GM12801 (cell line): ENCODE data around the gene SERPINB10.

Experiments
- CTCF ChIP-seq: IDR thresholded peaks from one replicate; pipeline ENCODE4 v1.5.1; 2011; ENCODE audit warnings: control low read depth; ENCODE audit not compliant: insufficient read length; ENCODE audit errors: extremely low read depth

Gene SERPINB10

DNA sequence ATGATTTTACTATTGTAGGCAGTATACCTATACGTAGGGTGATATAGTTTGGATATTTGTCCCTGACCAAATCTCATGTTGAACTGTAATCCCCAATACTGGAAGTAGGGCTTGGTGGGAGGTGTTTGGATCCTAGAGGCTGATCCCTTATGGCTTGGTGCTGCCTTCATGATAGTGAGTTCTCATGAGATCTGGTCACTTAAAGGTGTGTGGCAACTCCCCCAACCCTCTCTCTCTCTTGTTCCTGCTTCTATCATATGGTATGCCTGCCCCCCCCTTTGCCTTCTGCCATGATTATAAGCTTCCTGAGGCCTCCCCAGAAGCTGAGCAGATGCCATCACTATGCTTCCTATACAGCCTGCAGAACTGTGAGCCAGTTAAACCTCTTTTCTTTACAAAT lies 1.7 kb upstream of the SERPINB10 start:
- TF ChIP-seq CTCF: no peak

GRCh38 chr18:63908858-63909257 lies 1.1 kb downstream of the SERPINB10 start:
- no peak for TF ChIP-seq CTCF

DNA sequence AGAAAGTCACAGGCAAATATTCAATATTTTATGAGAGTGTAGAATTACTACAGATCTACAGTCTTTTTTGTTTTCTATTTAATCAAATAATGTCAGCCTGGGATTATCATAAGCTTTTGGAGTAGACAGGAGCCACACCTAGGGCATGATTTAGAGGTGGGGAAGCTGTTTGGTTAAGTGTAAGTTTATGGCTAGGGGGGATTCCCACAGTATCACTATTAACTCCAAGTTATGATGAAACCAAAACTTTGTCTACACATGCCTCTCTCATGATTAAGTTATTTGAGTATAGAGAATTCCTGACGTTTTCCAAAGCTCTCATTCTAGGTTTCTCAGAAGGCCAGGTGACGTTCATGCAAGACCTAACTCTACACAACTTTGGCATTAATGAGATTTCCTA lies 2.1 kb downstream of the SERPINB10 start:
- no peak for TF ChIP-seq CTCF

GRCh38 chr18:63917817-63918216 lies 10.1 kb downstream of the SERPINB10 start:
- TF ChIP-seq CTCF: no peak

DNA sequence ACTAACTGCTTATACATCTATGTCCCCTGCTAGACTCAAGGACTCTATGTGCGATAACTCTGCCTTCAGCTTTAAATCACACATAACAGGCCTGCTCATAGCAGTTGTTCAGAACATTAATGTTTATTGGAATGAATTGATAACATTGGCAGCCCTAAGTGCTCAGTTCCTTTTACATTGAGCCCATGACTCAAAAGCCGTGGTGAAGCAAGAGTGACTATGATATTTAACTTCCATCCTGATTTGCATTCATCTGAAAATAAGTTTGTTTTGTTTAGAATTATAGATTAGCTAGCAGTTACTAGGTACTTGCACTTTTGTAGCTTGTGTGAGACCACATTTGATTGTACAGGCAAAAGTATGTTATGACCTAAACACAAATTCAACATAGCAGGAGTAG lies 14.3 kb downstream of the SERPINB10 start:
- TF ChIP-seq CTCF: no peak

DNA sequence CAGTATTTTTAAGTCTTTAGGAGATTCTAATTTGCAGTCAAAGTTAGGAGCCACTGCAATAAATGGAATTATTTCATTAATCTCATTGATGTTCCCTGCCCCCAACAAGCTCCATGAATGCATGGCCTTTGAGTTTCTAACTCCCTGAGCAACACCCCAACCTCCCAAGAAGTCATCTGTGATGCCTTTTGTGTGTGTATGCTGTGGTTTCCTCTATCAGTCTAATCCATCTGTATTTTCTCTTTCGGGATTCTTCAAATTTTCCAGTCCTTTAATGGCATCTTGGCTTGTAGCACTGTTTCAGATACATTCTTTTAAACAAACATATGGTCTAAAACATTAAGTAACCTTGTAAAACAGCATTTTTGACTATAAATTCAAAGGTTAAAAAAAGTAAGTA lies 16.8 kb downstream of the SERPINB10 start:
- TF ChIP-seq CTCF: no peak

DNA sequence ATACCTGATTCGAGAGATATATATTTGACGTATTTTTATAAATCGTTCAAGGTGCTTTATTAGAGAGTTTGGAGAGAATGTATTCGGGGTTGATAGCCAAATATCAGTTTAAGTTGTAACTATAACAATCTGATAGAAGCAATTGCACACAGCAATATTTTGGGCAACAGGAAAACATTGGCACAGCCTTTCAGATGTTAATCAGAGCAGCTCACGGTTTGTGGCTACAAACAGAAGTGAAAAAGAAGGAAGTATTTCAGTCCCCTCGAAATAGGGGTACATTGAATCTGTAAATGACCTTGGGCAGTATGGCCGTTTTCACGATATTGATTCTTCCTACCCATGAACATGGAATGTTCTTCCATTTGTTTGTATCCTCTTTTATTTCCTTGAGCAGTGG lies 20.6 kb downstream of the SERPINB10 start:
- TF ChIP-seq CTCF: no peak

GRCh38 chr18:63930773-63931354 lies 23.1 kb downstream of the SERPINB10 start:
- TF ChIP-seq CTCF: no peak
